Ecto neural progenitor cell (in vitro differentiated cells): ENCODE measurements around the gene CD151.

ENCODE experiments used
- DNase-seq: peaks from one replicate; pipeline ENCODE4 v3.0.0-alpha.2; 2018; ENCODE audit warnings: low spot score

Gene CD151

GRCh38 chr11:858053-858761 lies 25.5 kb downstream of the CD151 start:
- no peak for DNase-seq

- no peak for DNase-seq
Measured at GRCh38 chr11:858762-859339, 26.1 kb downstream of the CD151 start.

GRCh38 chr11:859394-860131 lies 26.8 kb downstream of the CD151 start:
- DNase-seq, result no peak

GRCh38 chr11:860234-861104 lies 27.7 kb downstream of the CD151 start:
- DNase-seq, result no peak

GRCh38 chr11:861105-861479 lies 28.3 kb downstream of the CD151 start:
- DNase-seq, result no peak

GRCh38 chr11:862081-862661 lies 29.4 kb downstream of the CD151 start:
- DNase-seq, result peak; percentile 69

GRCh38 chr11:862696-863022 lies 29.9 kb downstream of the CD151 start:
- DNase-seq, result no peak

- DNase-seq, result no peak
Measured at GRCh38 chr11:863023-863909, 30.5 kb downstream of the CD151 start.

GRCh38 chr11:863910-864827 lies 31.4 kb downstream of the CD151 start:
- no peak for DNase-seq

- no peak for DNase-seq
Measured at GRCh38 chr11:864898-865297, 32.1 kb downstream of the CD151 start.

- DNase-seq, result no peak
Measured at GRCh38 chr11:865462-866430, 33.0 kb downstream of the CD151 start.

GRCh38 chr11:866481-866880 lies 33.7 kb downstream of the CD151 start:
- DNase-seq, result no peak

GRCh38 chr11:867856-868358 lies 35.2 kb downstream of the CD151 start:
- no peak for DNase-seq

GRCh38 chr11:868394-868793 lies 35.6 kb downstream of the CD151 start:
- no peak for DNase-seq

GRCh38 chr11:868802-869201 lies 36.0 kb downstream of the CD151 start:
- no peak for DNase-seq

GRCh38 chr11:869399-870126 lies 36.8 kb downstream of the CD151 start:
- DNase-seq, result no peak

- DNase-seq, result no peak
Measured at GRCh38 chr11:870127-870413, 37.3 kb downstream of the CD151 start.

GRCh38 chr11:870418-870817 lies 37.7 kb downstream of the CD151 start:
- DNase-seq, result no peak
